ENCODE results near the gene PLXDC1.
"Not testable (repeated sequence)": the region's sequence is repeated elsewhere in the genome, so short reads cannot be mapped to it uniquely, and the experiment has no call there.

The PLXDC1 gene

DNA sequence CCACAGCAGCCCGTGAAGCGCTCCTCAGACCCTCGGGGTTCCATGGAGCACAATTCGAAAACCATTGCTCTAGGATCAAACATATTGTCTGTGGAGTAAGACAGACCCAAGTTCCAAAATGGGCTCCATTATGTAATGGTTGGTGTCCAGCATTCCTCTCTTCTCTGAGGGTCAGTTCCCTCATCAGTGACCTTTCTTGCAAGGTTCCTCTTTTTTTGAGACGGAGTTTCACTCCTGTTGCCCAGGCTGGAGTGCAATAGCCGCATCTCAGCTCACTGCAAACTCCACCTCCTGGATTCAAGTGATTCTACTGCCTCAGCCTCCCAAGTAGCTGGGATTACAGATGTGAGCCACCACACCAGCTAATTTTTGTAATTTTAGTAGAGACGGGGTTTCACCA, 28.4 kb downstream of the PLXDC1 start:
- DNase-seq: no peak

DNA sequence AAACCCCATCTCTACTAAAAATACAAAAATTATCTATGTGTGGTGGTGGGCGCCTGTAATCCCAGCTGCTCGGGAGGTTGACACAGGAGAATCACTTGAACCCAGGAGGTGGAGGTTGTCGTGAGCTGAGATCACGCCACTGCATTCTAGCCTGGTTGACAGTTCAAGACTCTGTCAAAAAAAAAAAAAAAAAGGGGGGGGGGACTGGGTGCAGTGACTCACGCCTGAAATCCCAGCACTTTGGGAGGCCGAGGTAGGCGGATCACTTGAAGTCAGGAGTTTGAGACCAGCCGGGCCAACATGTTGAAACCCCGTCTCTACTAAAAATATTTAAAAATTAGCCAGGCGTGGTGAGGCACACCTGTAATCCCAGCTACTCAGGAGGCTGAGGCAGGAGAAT, 29.5 kb downstream of the PLXDC1 start:
- not testable (repeated sequence) for DNase-seq

DNA sequence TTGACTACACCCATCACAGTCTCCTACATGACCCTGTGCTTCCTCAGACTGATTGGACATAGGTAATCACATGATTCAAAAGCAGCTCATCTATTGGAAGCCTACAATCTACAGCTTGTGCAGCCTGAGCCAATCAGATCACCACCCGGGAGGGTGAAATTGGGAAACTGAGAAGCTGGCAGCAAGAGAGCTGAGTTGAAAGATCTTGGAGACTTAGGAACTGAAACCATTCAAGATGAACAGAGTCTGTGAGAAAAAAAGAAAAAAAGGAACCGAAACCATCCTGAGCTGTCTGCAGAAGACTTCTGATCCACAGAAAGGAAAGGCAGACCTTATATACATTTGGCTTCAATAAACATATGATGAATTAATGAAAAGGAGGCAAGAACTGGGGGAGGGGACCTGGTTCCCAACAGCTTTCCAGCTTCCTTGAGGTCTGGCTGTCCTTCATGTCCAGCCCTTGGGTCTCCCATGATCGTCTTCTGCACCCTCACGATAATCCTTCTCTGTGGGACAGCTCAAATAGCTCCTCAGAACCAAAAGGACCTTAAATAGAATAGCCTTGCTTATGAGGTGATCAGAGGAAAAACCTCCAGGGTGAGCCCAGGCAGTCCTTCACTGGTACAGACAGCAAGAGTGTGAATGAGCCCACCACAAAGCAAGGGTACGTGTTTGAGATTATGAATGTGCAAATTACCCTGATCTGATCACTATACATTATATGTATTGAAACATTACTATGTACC, 32.6 kb downstream of the PLXDC1 start:
- no peak for DNase-seq

DNA sequence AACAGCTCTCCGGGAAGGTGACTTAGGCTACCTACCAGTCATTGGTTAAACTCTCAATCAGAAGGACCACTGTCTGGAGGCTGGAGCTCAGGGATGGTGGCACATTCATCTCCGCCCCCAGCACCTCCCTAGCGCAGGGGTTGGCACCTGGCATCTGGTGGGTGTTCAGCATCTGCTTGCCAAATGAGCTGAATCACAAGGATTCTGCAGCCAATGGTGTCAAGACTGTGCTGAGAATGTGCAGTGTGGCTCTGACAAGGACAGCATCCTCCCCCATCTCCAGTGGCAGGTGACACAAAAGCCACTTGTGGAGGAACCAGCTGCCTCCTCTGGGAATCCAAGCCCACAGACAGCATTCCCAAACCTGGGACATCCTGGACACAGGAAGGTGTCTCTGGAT, 35.2 kb downstream of the PLXDC1 start:
- no peak for DNase-seq

DNA sequence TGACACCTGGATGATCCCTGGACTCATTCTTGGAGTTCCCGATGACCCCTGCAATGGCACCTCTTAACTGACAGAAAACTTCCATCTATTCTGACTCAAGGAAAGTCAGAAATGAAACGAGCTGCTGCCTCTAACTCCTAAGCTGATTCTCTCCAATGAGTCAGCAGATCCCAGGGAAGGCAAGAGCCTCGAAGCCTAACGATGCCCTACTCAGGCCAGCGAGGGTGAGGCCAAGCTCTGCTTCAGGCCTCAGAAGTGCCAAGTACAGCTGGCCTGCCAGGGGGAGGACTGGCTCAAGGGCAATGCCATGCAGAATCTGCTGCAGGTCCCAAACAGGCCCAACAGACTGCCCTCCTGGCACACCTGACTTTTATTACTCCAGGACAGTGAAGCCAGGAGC, 36.3 kb downstream of the PLXDC1 start:
- DNase-seq: no peak

DNA sequence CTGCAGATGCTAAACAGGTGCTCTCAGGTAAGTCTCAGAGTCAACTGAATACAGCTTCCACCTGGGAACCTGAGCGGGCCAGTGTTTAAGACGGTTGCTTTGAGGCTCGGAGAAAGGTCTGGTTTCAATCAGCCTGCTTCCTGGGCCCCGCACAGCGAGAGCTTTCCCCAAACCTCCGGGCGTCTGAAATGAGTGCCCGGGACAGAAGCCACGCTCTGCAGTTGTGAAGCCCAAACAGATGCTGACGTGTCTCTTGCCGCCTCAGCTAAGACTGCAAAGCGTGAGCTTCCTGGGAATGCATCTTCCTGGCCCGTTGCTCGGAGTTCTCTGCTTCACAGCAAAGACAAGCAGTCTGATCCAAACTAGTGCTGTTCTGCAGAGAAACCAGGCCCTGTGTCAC, 36.7 kb downstream of the PLXDC1 start:
- DNase-seq: no peak

DNA sequence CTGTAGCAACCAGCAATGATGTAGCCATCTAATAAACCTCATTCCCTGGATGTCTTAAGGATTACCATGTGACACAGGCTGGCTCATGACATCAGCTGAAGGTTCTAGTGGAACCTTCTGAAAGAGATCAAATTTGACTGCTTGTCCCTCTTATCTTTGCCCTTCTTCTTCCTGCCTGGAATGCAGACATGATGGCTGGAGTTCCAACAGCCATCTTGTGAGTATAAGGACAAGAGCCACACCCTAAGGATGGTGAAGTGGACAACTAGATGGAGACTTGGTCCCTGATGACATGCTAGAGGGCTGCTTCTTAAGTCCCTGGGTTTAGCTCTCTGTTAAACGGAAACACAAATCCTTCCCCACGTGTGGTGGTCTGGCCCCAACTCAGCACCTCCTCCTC, 37.6 kb downstream of the PLXDC1 start:
- DNase-seq: no peak

DNA sequence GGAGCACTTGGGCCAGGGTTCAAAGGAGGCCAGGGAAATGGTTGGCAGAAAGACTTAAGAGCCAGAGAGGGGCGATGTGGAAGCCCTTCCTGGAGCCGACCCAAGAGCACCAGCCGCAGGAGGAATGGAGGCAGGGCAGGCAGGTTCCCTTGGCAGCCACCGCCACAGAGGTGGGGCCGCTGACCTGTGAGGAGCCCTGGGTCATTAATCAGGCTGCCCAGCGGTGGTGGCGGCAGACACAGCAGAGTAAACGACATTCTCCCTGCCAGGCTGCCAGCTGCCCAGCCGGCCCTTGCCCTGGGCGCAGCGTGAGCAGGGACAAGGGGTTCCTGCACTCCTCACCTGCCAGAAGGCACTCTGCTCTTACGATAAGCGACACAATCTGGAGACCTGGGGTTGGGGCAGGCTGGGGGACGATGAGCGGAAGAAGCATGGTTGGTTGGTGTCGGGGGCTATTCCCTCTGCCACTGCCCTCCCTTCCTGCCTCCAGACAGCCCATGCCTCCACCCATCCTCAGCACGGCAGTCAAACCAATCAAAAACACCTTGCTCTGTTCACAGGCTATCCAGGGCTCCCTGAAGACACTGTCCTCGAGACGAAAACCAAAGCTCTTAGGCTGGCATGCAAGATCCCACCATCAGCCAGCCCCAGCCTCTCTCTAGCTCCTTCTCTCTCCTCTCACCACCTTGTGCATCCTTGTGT, 40.9 kb downstream of the PLXDC1 start:
- peak; percentile 91 for DNase-seq

DNA sequence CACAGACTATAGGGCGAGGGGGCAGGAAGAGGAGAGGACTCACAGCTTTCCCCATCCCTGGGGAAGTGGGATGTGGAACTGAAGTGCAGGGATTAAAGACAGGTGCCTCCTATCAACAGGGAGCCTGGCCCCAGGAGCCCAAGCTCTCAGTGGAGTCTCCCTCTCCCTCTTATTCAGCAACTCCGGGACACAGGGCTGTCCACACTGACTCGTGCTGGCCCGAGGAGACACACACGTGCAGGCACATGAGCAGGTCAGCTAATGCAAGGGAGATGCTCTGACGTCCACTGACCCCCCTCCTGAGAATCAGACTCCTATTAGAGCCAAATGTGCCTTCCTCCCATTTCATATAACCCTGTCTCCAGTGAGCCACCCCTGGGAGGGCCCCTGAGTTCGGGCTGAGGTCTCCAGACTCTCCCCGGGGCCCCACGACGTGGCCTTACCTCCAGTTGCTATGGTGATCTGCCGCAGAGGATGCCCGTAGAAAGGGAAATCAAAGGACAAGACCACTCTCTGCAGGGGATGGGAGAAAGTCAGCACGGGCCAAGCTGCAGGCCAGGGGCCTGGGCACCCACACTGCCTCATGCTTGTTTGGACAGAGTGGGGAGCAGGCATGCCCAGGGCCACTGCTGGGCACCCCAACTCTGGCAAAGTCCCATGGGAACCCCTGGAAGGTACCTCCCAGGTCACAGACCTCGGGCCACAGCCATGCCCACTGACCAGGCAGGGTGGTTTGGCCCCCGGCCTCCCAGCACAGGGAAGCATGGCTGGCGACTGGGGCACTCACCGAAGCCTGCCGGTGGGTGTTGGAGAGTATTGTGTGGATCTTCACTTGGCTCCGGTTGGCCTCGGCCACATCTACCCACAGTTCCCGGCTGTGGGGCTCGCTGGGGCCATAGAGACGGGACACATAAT, 42.7 kb downstream of the PLXDC1 start:
- DNase-seq: no peak

DNA sequence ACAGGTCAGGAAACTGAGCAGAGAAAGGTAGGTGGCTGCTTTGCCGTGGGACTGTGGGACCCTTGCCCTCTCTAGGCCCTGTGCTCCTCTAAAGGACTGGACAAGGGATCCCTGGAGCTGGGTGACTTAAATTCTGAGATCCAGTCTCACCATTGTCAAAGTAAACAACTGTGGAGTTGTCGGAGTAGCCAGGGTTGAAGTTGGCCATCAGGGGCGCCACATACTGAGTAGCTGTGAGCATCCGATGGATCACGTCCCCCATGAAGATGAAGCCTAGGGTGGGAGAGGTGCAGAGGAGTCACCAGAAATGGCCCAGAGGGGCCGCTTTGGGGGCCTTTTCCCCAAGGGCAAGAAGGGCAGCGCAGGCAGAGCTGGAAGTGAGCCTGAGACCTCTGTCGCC, 43.5 kb downstream of the PLXDC1 start:
- no peak for DNase-seq

DNA sequence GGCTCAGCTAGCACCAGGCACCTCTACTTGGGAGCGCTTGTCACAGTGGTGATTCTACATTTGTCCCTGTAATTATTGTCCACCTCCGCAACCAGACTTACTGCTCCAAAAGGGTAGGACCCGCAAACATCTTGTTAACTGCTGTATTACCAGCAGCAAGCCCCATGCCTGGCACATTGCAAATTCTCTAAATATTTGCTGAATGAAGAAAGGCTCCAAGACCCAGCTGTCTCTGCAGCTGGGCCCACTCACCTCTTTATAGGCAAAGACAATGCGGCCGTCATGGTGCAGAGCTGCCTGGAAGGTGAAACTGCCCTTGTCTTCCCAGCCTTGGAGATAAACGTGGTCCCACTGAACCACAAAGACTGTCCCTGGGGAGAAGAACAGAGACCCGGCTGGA, 44.3 kb downstream of the PLXDC1 start:
- DNase-seq: no peak

DNA sequence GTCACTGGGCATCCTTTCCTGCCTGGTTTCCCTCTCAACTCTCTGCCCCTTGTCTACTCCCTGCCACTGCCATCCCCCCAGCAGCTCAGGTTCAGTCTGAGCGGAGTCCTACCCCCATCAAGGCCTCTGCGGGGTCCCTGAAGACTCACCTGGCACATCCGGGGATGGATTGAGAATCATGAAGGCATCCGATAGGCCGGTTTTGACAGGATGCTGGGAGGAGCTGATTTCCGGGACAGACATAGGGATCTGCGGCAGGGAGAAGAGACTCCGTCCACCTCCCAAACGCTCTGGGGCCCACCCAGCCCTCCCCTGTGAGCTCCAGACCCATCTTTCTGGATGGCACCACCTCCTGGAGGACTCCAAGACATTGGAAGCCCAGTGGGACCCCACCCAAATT, 45.7 kb downstream of the PLXDC1 start:
- DNase-seq: no peak

DNA sequence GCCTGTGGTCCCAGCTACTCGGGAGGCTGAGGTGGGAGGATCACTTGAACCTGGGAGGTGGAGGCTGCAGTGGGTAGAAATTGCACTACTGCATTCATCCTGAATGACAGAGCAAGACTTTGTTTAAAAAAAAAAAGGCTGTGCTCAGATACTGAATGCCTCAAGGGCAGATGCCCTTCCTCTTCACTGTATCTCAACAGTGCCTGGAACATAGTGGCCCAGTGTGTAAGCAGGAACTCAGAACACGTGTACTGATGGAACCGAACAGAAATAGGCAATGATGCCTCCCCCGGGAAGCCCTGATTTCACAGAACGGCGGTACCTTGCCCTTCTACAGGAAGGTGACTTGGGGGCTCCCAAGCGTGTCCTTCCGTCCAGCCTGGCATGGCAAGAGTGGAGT, 46.8 kb downstream of the PLXDC1 start:
- no peak for DNase-seq

DNA sequence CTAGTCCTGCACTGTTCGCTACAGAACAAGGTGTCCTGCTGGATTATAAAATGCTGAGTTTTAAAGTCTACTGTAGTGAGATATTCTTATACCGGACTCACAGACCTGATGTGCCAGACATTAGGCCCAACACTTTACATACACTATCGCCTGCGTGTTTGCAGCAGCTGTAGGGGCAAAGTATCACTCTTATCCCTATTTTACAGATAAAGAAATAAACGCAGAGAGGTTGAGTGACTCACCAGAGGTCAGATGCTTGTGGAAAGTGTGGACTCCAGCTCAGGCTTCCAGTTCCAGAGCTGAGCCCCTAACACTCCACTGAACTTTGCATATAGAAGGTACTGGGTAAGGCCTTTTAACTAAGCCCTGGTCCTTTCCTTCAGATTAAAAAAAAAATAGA, 47.4 kb downstream of the PLXDC1 start:
- no peak for DNase-seq

DNA sequence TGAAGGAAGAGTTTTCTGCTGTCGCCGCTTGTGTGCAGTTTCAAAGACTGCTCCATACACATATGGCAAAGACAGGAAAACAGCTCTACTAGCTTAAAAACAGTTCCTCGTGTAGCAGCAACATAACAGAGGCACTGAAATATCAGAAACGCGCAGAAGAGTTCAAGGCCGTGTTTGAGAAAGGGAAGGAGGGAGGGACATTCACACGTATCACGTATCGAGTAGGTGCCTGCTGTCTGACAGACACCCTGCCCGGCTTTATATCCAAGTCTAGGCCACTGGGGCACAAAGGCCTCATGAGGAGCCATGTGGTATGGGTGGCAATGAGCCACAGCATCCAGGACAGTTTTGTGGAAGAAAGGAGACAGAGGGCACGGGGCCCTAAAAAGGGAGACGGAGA, 50.3 kb downstream of the PLXDC1 start:
- no peak for DNase-seq

DNA sequence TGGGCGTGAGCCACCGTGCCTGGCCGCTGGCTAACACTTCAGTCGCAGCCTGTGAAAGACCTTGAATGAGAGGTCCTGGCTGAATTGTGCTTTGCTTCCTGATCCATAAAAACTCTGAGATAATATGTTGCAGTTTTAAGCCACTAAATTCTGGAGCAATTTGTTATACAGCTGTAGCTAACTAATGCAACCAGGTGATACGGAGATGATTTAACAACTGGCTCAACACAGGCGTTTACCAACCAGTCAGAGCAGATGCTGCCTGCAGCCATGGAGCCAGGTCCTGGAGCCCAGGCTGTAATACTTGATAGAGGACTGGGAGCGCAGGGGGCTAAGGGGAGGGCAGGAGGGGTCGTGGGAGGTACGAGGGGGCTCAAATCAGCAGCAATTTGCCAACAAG, 50.9 kb downstream of the PLXDC1 start:
- DNase-seq: no peak

DNA sequence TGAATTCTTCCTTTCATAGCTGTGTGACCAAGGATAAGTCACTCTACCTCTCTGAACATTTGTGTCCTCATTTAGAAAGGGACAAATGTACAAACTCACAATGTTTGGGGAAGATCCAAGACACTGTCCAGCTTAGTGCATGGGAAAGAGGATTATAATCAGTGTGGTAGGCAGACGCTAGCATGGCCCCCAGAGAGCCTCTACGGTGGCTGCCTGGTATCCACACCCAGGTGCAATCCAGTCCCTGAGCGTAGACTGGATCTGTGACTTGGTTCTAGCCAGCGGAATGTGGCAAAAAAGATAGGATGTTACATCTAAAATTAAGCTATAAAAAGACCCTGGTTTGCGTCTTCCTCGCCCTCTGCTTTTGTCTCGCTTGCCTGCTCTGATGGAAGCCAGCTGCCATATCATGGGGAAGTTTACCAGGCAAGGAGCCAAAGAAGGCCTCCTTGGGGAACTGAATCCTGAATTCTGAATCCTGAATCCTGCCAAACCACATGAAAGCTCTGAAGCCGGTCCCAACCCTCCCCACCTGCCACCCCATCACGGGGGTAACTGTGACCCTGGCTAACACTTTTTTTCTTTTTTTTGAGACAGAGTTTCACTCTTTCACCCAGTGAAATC, 51.7 kb downstream of the PLXDC1 start:
- DNase-seq: peak; percentile 70

DNA sequence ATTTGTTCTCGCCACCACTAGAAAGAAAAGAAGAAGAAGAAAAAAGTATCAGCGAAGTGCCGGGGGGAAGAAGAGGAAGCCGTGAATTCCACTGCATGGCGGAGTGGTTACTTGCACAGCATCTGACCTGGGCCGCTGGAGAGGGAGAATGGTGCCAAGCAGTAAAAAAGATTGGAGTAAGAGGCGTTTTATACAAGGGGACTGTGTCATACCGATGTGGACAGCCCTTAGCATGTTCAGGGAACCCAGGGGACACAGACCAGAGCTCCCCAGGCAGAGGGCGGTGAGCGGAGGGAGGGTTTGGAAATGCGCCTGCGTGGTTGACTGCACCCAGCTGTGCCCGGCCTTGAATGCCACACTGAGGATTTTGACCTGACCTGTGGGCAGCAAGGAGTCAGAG, 52.8 kb downstream of the PLXDC1 start:
- no peak for DNase-seq

DNA sequence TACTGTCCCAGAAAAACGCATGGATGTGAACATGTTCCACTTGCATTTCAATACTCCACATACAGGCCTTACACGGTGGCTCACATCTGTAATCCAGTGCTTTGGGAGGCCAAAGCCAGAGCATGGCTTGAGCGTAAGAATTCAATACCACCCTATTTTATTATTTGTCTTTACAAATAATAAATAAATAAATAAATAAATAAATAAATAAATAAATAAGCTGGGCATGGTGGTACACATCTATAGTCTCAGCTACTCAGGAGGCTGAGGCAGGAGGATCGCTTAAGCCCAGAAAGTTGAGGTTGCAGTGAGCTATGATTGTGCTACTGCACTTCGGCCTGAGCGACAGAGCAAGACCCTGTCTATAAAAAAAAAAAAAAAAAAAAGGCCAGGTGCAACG, 53.9 kb downstream of the PLXDC1 start:
- DNase-seq: no peak

DNA sequence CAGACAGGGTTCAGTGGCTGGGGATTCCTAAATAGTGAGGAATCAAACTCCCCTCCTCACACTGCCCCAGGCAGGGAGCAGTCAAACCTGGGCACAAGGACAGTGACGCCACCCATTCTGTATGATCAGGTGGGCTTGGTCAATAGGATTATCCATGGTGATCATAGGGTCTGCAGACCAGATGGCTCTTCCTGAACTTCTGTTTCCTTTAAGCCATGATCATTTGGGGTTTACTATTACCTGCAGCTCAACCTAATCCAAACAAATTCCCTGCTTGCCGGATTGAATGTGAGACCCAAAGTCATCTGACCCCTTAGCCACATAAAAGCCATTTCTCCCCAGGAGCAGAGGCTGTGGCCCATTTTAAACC, 54.3 kb downstream of the PLXDC1 start:
- no peak for DNase-seq

DNA sequence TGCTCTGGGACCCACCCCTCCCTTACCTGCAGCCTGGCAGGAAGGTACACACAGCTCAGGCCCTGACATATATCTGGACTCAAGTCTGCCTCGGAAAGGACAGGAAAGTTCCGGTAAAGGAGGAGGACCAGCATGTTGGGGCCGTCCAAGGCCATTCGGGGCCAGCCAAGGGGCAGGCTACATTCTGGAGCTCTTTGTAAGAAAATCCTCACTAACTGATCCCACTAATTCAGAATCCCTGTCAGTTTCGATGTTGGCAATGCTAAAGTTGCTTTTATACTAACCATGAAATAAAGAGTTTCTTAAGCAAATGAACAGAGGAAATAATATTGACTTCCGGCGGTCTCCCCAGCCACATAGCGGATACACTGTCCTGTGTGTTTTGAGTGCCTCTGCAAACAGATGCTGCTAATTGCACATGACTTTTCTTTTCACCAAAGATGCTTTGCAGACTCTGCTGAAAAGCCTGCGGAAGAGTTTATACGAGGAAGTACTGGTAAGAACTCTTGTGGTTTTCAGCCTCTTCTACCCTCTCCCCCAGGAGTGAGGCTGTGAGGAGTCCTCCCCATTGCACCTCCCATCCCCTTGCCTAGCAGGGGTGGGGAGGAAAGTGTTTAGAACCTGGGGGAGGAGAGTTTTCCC, 54.8 kb downstream of the PLXDC1 start:
- no peak for DNase-seq

DNA sequence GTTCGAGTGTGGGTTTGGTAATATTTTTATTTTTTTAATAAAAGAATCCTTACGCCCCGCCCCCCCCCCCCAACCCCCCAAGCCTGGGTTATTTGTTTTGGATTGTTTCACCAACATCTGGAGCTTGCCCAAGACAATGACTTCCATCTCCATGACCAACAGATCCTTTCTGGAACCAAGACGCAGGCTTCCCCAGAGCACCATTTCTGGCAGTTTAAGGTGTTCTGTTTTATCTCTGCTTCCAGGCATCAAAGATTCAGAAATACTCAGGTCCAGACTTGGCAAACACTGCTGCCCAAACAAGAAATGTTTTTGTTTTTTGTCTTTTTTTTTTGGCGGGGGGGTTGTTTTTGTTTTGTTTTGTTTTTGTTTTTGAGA, 56.1 kb downstream of the PLXDC1 start:
- no peak for DNase-seq

All from NCI-H69 (cell line).